Liver (tissue), 3 donors: Measurements from ENCODE around the gene SERPINE1.

Source experiments
- EGR1 ChIP-seq, 2 donors: IDR thresholded peaks; 2 replicates each; pipeline ENCODE4 v1.6.1; 2016 to 2018; ENCODE audit warnings: antibody characterized with exemption in 2 of 2, low read depth in 2 of 2
- NR2F2 ChIP-seq: IDR thresholded peaks from 2 replicates; pipeline ENCODE4 v1.6.1; 2016; ENCODE audit warnings: antibody characterized with exemption
- RAD21 ChIP-seq, 2 donors: IDR thresholded peaks; 2 replicates each; pipeline ENCODE4 v1.6.1; 2016; ENCODE audit warnings: antibody characterized with exemption in 2 of 2, mild to moderate bottlenecking in 2 of 2
- RXRA ChIP-seq, 2 donors: IDR thresholded peaks; 2 replicates each; pipeline ENCODE4 v1.6.1; 2017 to 2018; ENCODE audit warnings: antibody characterized with exemption in 2 of 2, mild to moderate bottlenecking in 1 of 2
- TAF1 ChIP-seq: conservative IDR thresholded peaks from 2 replicates; pipeline ENCODE4 v1.6.1; 2016; ENCODE audit warnings: antibody characterized with exemption, mild to moderate bottlenecking
- YY1 ChIP-seq: IDR thresholded peaks from 2 replicates; pipeline ENCODE4 v1.6.1; 2016; ENCODE audit warnings: antibody characterized with exemption, mild to moderate bottlenecking
- TF ChIP-seq, protein P1 (sequence below): fragments of 150-350 bp; IDR thresholded peaks from 2 replicates; pipeline ENCODE4 v1.5.1; 2017; ENCODE audit warnings: improper control_type of control experiment, low read depth, low read length; ENCODE audit not compliant: missing input control
- TF ChIP-seq, protein P2 (sequence below): IDR thresholded peaks from 2 replicates; pipeline ENCODE4 v1.6.1; 2016; ENCODE audit warnings: antibody characterized with exemption, mild to moderate bottlenecking
- TF ChIP-seq, protein P3 (sequence below): IDR thresholded peaks from 2 replicates; pipeline ENCODE4 v1.6.1; 2016; ENCODE audit warnings: antibody characterized with exemption
- donor health status: healthy.
- donor health status: healthy.

DNA sequence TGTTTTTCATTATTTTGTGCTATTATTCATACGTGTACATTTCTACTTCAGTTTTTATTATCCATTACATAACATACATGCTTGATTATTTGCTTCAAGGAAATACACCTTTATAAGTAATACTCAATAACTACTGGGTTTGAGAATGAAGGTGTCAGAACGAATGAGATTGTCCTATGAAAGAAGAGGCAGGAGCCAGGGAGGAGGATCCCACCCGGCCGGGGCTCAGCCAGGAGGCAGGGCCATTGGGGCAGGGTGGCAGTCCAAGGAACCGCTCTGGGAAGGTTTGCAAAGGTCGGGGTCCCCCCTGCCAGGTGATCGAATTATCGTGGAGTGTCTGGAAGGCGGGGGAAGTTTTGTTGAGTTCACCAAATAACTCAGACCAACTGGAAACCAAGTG is 32.5 kb upstream of the SERPINE1 start:
- TF ChIP-seq EGR1 (IDR thresholded peaks at IDR 0.05; ENCODE audit: low read depth in 2 of 2) (no peak), RXRA (IDR thresholded peaks at IDR 0.05) (no peak), TAF1 (no peak), YY1 (no peak), NR2F2 (no peak), RAD21 (IDR thresholded peaks at IDR 0.05) (no peak)
- TF ChIP-seq, protein P1, sequence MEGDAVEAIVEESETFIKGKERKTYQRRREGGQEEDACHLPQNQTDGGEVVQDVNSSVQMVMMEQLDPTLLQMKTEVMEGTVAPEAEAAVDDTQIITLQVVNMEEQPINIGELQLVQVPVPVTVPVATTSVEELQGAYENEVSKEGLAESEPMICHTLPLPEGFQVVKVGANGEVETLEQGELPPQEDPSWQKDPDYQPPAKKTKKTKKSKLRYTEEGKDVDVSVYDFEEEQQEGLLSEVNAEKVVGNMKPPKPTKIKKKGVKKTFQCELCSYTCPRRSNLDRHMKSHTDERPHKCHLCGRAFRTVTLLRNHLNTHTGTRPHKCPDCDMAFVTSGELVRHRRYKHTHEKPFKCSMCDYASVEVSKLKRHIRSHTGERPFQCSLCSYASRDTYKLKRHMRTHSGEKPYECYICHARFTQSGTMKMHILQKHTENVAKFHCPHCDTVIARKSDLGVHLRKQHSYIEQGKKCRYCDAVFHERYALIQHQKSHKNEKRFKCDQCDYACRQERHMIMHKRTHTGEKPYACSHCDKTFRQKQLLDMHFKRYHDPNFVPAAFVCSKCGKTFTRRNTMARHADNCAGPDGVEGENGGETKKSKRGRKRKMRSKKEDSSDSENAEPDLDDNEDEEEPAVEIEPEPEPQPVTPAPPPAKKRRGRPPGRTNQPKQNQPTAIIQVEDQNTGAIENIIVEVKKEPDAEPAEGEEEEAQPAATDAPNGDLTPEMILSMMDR, result no peak
- TF ChIP-seq, protein P2, sequence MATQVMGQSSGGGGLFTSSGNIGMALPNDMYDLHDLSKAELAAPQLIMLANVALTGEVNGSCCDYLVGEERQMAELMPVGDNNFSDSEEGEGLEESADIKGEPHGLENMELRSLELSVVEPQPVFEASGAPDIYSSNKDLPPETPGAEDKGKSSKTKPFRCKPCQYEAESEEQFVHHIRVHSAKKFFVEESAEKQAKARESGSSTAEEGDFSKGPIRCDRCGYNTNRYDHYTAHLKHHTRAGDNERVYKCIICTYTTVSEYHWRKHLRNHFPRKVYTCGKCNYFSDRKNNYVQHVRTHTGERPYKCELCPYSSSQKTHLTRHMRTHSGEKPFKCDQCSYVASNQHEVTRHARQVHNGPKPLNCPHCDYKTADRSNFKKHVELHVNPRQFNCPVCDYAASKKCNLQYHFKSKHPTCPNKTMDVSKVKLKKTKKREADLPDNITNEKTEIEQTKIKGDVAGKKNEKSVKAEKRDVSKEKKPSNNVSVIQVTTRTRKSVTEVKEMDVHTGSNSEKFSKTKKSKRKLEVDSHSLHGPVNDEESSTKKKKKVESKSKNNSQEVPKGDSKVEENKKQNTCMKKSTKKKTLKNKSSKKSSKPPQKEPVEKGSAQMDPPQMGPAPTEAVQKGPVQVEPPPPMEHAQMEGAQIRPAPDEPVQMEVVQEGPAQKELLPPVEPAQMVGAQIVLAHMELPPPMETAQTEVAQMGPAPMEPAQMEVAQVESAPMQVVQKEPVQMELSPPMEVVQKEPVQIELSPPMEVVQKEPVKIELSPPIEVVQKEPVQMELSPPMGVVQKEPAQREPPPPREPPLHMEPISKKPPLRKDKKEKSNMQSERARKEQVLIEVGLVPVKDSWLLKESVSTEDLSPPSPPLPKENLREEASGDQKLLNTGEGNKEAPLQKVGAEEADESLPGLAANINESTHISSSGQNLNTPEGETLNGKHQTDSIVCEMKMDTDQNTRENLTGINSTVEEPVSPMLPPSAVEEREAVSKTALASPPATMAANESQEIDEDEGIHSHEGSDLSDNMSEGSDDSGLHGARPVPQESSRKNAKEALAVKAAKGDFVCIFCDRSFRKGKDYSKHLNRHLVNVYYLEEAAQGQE, result no peak
- TF ChIP-seq, protein P3, sequence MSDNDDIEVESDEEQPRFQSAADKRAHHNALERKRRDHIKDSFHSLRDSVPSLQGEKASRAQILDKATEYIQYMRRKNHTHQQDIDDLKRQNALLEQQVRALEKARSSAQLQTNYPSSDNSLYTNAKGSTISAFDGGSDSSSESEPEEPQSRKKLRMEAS, result no peak
